ENCODE data around the gene CPNE5. TPM values are rescaled to one million over a fixed set of nuclear protein-coding genes. Genes with fewer than 3 reads are reported as not detected.

Gene CPNE5
- total and polyA plus RNA-seq, 9 of the 15 experiments (the other 6 are each of a cell fraction or from before 2014, with no cell fraction given) = 0.14 to 1.0 (median 0.46) TPM; not detected in 2

Other genes starting within 250 kb of the CPNE5 start
Only the 7 nearest of the 8 such genes appear.
- 5.1 and 5.6 TPM in 2 replicates for gene CDKN1A, start 160.7 kb downstream of the CPNE5 start, total RNA-seq (2014; rRNA removed)
- gene CDKN1A, start 160.7 kb downstream of the CPNE5 start, total RNA-seq (2014; rRNA removed; fragmentation: Illumina TruSeq; extraction: Trizol) = 2.5 and 3.3 TPM in 2 replicates
- gene CDKN1A, start 160.7 kb downstream of the CPNE5 start, total RNA-seq (2015; rRNA removed; fragmentation: Illumina TruSeq; extraction: Trizol) = 2.1 TPM in 2 replicates
- 7.3 and 8.1 TPM in 2 replicates for gene CDKN1A, start 160.7 kb downstream of the CPNE5 start, total RNA-seq (2021)
- gene CDKN1A, start 160.7 kb downstream of the CPNE5 start, polyA plus RNA-seq (2011; rRNA removed) = 7.6 and 9.2 TPM in 2 replicates
- gene CDKN1A, start 160.7 kb downstream of the CPNE5 start, polyA plus RNA-seq (2014; fragmentation: Illumina TruSeq; extraction: Trizol) = 5.8 and 7.7 TPM in 2 replicates
- under 1 TPM; 0.25 to 0.49 TPM for gene CDKN1A, start 160.7 kb downstream of the CPNE5 start, polyA plus RNA-seq (2014; fragmentation: Nextera tagmentation; extraction: Ambion mirVana)
- gene CDKN1A, start 160.7 kb downstream of the CPNE5 start, polyA plus RNA-seq (2014; rRNA removed) = 5.9 and 7.0 TPM in 2 replicates
- gene RAB44, start 141.6 kb downstream of the CPNE5 start, total RNA-seq (2014; rRNA removed) = not detected in 2 replicates
- gene RAB44, start 141.6 kb downstream of the CPNE5 start, total RNA-seq (2014; rRNA removed; fragmentation: Illumina TruSeq; extraction: Trizol) = not detected in 2 replicates
- gene RAB44, start 141.6 kb downstream of the CPNE5 start, total RNA-seq (2015; rRNA removed; fragmentation: Illumina TruSeq; extraction: Trizol) = not detected in 2 replicates
- gene RAB44, start 141.6 kb downstream of the CPNE5 start, total RNA-seq (2021) = not detected in 2 replicates
- gene RAB44, start 141.6 kb downstream of the CPNE5 start, polyA plus RNA-seq (2011; rRNA removed) = not detected in 2 replicates
- gene RAB44, start 141.6 kb downstream of the CPNE5 start, polyA plus RNA-seq (2014; fragmentation: Illumina TruSeq; extraction: Trizol) = not detected in 2 replicates
- not detected for gene RAB44, start 141.6 kb downstream of the CPNE5 start, polyA plus RNA-seq (2014; fragmentation: Nextera tagmentation; extraction: Ambion mirVana)
- gene RAB44, start 141.6 kb downstream of the CPNE5 start, polyA plus RNA-seq (2014; rRNA removed) = not detected in 2 replicates
- gene PPIL1, start 35.4 kb upstream of the CPNE5 start, total RNA-seq (2014; rRNA removed) = 65.8 and 86.0 TPM in 2 replicates
- gene PPIL1, start 35.4 kb upstream of the CPNE5 start, total RNA-seq (2014; rRNA removed; fragmentation: Illumina TruSeq; extraction: Trizol) = 130 and 132 TPM in 2 replicates
- gene PPIL1, start 35.4 kb upstream of the CPNE5 start, total RNA-seq (2015; rRNA removed; fragmentation: Illumina TruSeq; extraction: Trizol) = 107 and 119 TPM in 2 replicates
- gene PPIL1, start 35.4 kb upstream of the CPNE5 start, total RNA-seq (2021) = 86.9 and 90.1 TPM in 2 replicates
- 113 and 137 TPM in 2 replicates for gene PPIL1, start 35.4 kb upstream of the CPNE5 start, polyA plus RNA-seq (2011; rRNA removed)
- gene PPIL1, start 35.4 kb upstream of the CPNE5 start, polyA plus RNA-seq (2014; fragmentation: Illumina TruSeq; extraction: Trizol) = 116 and 156 TPM in 2 replicates
- 100 to 1,000 TPM; 195 to 205 TPM for gene PPIL1, start 35.4 kb upstream of the CPNE5 start, polyA plus RNA-seq (2014; fragmentation: Nextera tagmentation; extraction: Ambion mirVana)
- gene PPIL1, start 35.4 kb upstream of the CPNE5 start, polyA plus RNA-seq (2014; rRNA removed) = 87.9 and 108 TPM in 2 replicates
- 47.2 and 63.5 TPM in 2 replicates for gene C6orf89, start 46.5 kb upstream of the CPNE5 start, total RNA-seq (2014; rRNA removed)
- 81.6 and 89.0 TPM in 2 replicates for gene C6orf89, start 46.5 kb upstream of the CPNE5 start, total RNA-seq (2014; rRNA removed; fragmentation: Illumina TruSeq; extraction: Trizol)
- 56.9 and 58.5 TPM in 2 replicates for gene C6orf89, start 46.5 kb upstream of the CPNE5 start, total RNA-seq (2015; rRNA removed; fragmentation: Illumina TruSeq; extraction: Trizol)
- 74.8 and 80.1 TPM in 2 replicates for gene C6orf89, start 46.5 kb upstream of the CPNE5 start, total RNA-seq (2021)
- 92.9 and 95.9 TPM in 2 replicates for gene C6orf89, start 46.5 kb upstream of the CPNE5 start, polyA plus RNA-seq (2011; rRNA removed)
- 96.1 and 111 TPM in 2 replicates for gene C6orf89, start 46.5 kb upstream of the CPNE5 start, polyA plus RNA-seq (2014; fragmentation: Illumina TruSeq; extraction: Trizol)
- 10 to 100 TPM; 35.2 to 41.9 TPM for gene C6orf89, start 46.5 kb upstream of the CPNE5 start, polyA plus RNA-seq (2014; fragmentation: Nextera tagmentation; extraction: Ambion mirVana)
- gene C6orf89, start 46.5 kb upstream of the CPNE5 start, polyA plus RNA-seq (2014; rRNA removed) = 46.7 and 67.6 TPM in 2 replicates
- 0.12 and 0.18 TPM in 2 replicates for gene PI16, start 115.3 kb upstream of the CPNE5 start, total RNA-seq (2014; rRNA removed)
- not detected in 2 replicates for gene PI16, start 115.3 kb upstream of the CPNE5 start, total RNA-seq (2014; rRNA removed; fragmentation: Illumina TruSeq; extraction: Trizol)
- gene PI16, start 115.3 kb upstream of the CPNE5 start, total RNA-seq (2015; rRNA removed; fragmentation: Illumina TruSeq; extraction: Trizol) = not detected in 2 replicates
- gene PI16, start 115.3 kb upstream of the CPNE5 start, total RNA-seq (2021) = 0.18 TPM in 1 of 2 replicates, not detected in the other
- 0.06 TPM in 1 of 2 replicates, not detected in the other for gene PI16, start 115.3 kb upstream of the CPNE5 start, polyA plus RNA-seq (2011; rRNA removed)
- gene PI16, start 115.3 kb upstream of the CPNE5 start, polyA plus RNA-seq (2014; fragmentation: Illumina TruSeq; extraction: Trizol) = 0.08 TPM in 1 of 2 replicates, not detected in the other
- gene PI16, start 115.3 kb upstream of the CPNE5 start, polyA plus RNA-seq (2014; fragmentation: Nextera tagmentation; extraction: Ambion mirVana) = not detected
- gene PI16, start 115.3 kb upstream of the CPNE5 start, polyA plus RNA-seq (2014; rRNA removed) = 0.54 TPM in 1 of 2 replicates, not detected in the other
- gene MTCH1, start 146.8 kb upstream of the CPNE5 start, total RNA-seq (2014; rRNA removed) = 118 and 148 TPM in 2 replicates
- 98.3 and 112 TPM in 2 replicates for gene MTCH1, start 146.8 kb upstream of the CPNE5 start, total RNA-seq (2014; rRNA removed; fragmentation: Illumina TruSeq; extraction: Trizol)
- gene MTCH1, start 146.8 kb upstream of the CPNE5 start, total RNA-seq (2015; rRNA removed; fragmentation: Illumina TruSeq; extraction: Trizol) = 114 and 122 TPM in 2 replicates
- 153 and 161 TPM in 2 replicates for gene MTCH1, start 146.8 kb upstream of the CPNE5 start, total RNA-seq (2021)
- gene MTCH1, start 146.8 kb upstream of the CPNE5 start, polyA plus RNA-seq (2011; rRNA removed) = 135 and 137 TPM in 2 replicates
- gene MTCH1, start 146.8 kb upstream of the CPNE5 start, polyA plus RNA-seq (2014; fragmentation: Illumina TruSeq; extraction: Trizol) = 125 and 128 TPM in 2 replicates
- gene MTCH1, start 146.8 kb upstream of the CPNE5 start, polyA plus RNA-seq (2014; fragmentation: Nextera tagmentation; extraction: Ambion mirVana) = 10 to 100 TPM in 1 of 2 experiments, 1 to 10 TPM in 1; 7.9 to 14.1 TPM
- gene MTCH1, start 146.8 kb upstream of the CPNE5 start, polyA plus RNA-seq (2014; rRNA removed) = 102 and 116 TPM in 2 replicates
- 0.04 TPM in 1 of 2 replicates, not detected in the other for gene FGD2, start 166.2 kb upstream of the CPNE5 start, total RNA-seq (2014; rRNA removed)
- gene FGD2, start 166.2 kb upstream of the CPNE5 start, total RNA-seq (2014; rRNA removed; fragmentation: Illumina TruSeq; extraction: Trizol) = not detected in 2 replicates
- gene FGD2, start 166.2 kb upstream of the CPNE5 start, total RNA-seq (2015; rRNA removed; fragmentation: Illumina TruSeq; extraction: Trizol) = 0.15 TPM in 1 of 2 replicates, not detected in the other
- gene FGD2, start 166.2 kb upstream of the CPNE5 start, total RNA-seq (2021) = 0.13 TPM in 1 of 2 replicates, not detected in the other
- 0.04 TPM in 1 of 2 replicates, not detected in the other for gene FGD2, start 166.2 kb upstream of the CPNE5 start, polyA plus RNA-seq (2011; rRNA removed)
- not detected in 2 replicates for gene FGD2, start 166.2 kb upstream of the CPNE5 start, polyA plus RNA-seq (2014; fragmentation: Illumina TruSeq; extraction: Trizol)
- not detected for gene FGD2, start 166.2 kb upstream of the CPNE5 start, polyA plus RNA-seq (2014; fragmentation: Nextera tagmentation; extraction: Ambion mirVana)
- 0.09 TPM in 1 of 2 replicates, not detected in the other for gene FGD2, start 166.2 kb upstream of the CPNE5 start, polyA plus RNA-seq (2014; rRNA removed)